Body of pancreas (tissue), 4 donors: ENCODE results near the gene PRPS1L1. TPM values are rescaled to one million over a fixed set of nuclear protein-coding genes. Genes with fewer than 3 reads are reported as not detected.
A peak's percentile ranks its signal among the peaks of the same experiment; 100 is the strongest.

Experiments
- ATAC-seq: fragments of 150-250 bp; one replicate; pipeline ENCODE4 v1.9.1; 2016
- DNase-seq, 4 donors: peaks; one replicate each; pipeline ENCODE4 v3.0.0-alpha.2; 2019
- H3K27ac ChIP-seq, 4 donors: fragments of 200-600 bp; sonication (generic); 1 replicate in 3 of 4; 2 replicates in 1 of 4; pipeline versions ENCODE4 v1.5.1 to v1.6.1; 2016 to 2019; ENCODE audit warnings: mild to moderate bottlenecking in 1 of 4, mixed read lengths in 1 of 4, moderate library complexity in 1 of 4
- H3K27me3 ChIP-seq, 2 donors: fragments of 200-600 bp; sonication (generic); one replicate each; pipeline ENCODE4 v1.6.0; 2016; ENCODE audit warnings: mild to moderate bottlenecking in 1 of 2
- H3K36me3 ChIP-seq, 2 donors: fragments of 200-600 bp; sonication (generic); replicated peaks in 1 of 2; 2 replicates each; pipeline ENCODE4 v1.5.1; 2016; ENCODE audit warnings: low read depth in 2 of 2; ENCODE audit not compliant: insufficient read depth in 1 of 2
- H3K4me1 ChIP-seq: fragments of 200-600 bp; sonication (generic); one replicate; pipeline ENCODE4 v1.6.0; 2016
- H3K4me3 ChIP-seq, 2 donors: fragments of 200-600 bp; sonication (generic); 1 replicate in 1 of 2; 2 replicates in 1 of 2; pipeline ENCODE4 v1.5.1; 2016 to 2019
- H3K9me3 ChIP-seq, 3 donors: fragments of 200-600 bp; sonication (generic); 1 replicate in 2 of 3; 2 replicates in 1 of 3; pipeline ENCODE4 v1.5.1; 2016
- POLR2A ChIP-seq, 3 donors: fragments of 450-650 bp; IDR thresholded peaks; one replicate each; pipeline ENCODE4 v1.6.1; 2016; ENCODE audit warnings: antibody characterized with exemption in 3 of 3, mild to moderate bottlenecking in 2 of 3
- WGBS, 2 donors: methylation state at CpG; one replicate each; pipeline ENCODE4 v1.1.5; 2017; 5-methylcytosine and 5-hydroxymethylcytosine counted together
- intact Hi-C: fragments of 100-400 bp; cut with DNase I; formaldehyde crosslinking; loops from one replicate; pipeline ENCODE4 v1.15.1; 2023
- total RNA-seq, 2 donors: library from RNA; depleted of rRNA; stranded (reverse); fragments of >200 nt; gene quantifications; one replicate each; pipeline ENCODE4 v1.1.0, GENCODE V29; 2016
- TF ChIP-seq, protein P1 (sequence below), 7 experiments: fragments of 450-650 bp in 4 of 7; fragments of 200-600 bp in 3 of 7; sonication (generic) in 3 of 7; IDR thresholded peaks; one replicate each; pipeline ENCODE4 v1.5.1; 2016 to 2019; ENCODE audit warnings: antibody characterized with exemption in 7 of 7

The PRPS1L1 gene
- total RNA-seq, 2 donors from 2014 or later, result not detected

DNA sequence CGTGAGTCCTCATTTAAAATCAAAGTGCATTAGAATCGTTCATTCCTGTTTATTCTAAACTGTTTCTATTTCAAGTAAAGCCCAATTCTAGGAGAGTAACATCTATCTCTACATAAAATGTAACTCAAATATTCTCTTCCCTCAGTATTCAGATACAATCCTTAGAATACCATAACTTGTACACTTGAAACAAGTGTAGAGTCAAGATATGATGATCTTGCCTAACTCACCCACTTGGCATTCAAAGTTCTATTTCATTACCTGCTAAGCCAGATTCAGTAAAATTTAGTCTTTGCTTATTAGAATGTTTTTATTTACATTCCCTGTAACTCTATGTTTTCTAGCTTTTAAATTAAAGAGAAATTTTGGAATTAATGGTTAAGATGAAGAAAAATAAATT is 31.6 kb downstream of the PRPS1L1 start:
- no peak for TF ChIP-seq POLR2A (IDR thresholded peaks at IDR 0.05)
- TF ChIP-seq, protein P1, sequence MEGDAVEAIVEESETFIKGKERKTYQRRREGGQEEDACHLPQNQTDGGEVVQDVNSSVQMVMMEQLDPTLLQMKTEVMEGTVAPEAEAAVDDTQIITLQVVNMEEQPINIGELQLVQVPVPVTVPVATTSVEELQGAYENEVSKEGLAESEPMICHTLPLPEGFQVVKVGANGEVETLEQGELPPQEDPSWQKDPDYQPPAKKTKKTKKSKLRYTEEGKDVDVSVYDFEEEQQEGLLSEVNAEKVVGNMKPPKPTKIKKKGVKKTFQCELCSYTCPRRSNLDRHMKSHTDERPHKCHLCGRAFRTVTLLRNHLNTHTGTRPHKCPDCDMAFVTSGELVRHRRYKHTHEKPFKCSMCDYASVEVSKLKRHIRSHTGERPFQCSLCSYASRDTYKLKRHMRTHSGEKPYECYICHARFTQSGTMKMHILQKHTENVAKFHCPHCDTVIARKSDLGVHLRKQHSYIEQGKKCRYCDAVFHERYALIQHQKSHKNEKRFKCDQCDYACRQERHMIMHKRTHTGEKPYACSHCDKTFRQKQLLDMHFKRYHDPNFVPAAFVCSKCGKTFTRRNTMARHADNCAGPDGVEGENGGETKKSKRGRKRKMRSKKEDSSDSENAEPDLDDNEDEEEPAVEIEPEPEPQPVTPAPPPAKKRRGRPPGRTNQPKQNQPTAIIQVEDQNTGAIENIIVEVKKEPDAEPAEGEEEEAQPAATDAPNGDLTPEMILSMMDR (IDR thresholded peaks at IDR 0.05), result no peak
- intact Hi-C loops, result no loop called here
- Histone ChIP-seq H3K27me3 (no peaks in the 10 kb centered on the region), H3K27ac (no peak overlapping the region), H3K4me1 (no peaks in the 10 kb centered on the region), H3K36me3 (no peaks in the 10 kb centered on the region), H3K9me3 (no peaks in the 10 kb centered on the region), H3K4me3 (no peak overlapping the region)
- WGBS, 2 donors, result 63 to 85% methylated on average over 2 of the region's 2 CpGs
- DNase-seq, result no peak
- ATAC-seq, result no peak

DNA sequence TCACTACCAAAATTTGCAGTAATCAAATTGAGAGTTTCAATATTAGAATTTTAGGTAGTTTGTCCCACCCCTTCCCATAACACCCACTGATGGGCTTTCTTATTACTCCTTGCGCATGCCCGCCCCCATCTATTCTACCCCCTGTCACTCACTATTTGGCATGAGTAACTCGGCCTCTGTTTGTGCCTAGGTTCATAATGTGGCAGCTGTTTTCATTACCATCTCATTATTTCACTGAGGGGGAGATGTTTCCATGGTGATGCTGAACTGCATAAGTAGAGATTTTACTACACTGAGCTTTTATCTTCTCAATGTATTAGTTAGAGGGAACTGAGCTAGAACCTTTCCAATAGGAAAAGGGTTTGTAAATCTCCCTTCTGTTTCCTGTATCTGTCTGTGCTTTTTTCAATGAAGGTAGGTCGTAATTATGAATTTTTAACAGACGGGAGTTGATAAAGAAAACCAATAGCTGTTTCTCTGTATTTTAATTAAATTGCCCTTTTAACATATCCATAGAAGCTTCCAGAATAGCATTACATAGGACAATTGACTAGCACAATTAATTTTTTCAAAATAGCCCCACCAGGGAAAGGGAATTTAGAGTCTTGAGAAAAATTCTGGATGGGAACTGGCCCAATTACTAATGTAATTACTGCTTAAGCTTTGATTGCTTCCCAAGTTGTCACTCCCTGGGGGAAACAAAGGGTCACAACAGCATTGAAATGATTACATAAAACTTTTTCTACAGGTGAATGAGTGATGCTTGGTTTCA is 33.4 kb downstream of the PRPS1L1 start:
- TF ChIP-seq, protein P1 (IDR thresholded peaks at IDR 0.05), result no peak
- no peak for TF ChIP-seq POLR2A (IDR thresholded peaks at IDR 0.05)
- DNase-seq (no peak), ATAC-seq (no peak)
- Histone ChIP-seq H3K4me3 (no peak overlapping the region), H3K27ac (no peak overlapping the region), H3K9me3 (no peaks in the 10 kb centered on the region), H3K4me1 (no peaks in the 10 kb centered on the region), H3K36me3 (no peaks in the 10 kb centered on the region), H3K27me3 (no peaks in the 10 kb centered on the region)
- intact Hi-C loops, result no loop called here
- 67 to 75% methylated on average over 5 of the region's 5 CpGs for WGBS, 2 donors

DNA sequence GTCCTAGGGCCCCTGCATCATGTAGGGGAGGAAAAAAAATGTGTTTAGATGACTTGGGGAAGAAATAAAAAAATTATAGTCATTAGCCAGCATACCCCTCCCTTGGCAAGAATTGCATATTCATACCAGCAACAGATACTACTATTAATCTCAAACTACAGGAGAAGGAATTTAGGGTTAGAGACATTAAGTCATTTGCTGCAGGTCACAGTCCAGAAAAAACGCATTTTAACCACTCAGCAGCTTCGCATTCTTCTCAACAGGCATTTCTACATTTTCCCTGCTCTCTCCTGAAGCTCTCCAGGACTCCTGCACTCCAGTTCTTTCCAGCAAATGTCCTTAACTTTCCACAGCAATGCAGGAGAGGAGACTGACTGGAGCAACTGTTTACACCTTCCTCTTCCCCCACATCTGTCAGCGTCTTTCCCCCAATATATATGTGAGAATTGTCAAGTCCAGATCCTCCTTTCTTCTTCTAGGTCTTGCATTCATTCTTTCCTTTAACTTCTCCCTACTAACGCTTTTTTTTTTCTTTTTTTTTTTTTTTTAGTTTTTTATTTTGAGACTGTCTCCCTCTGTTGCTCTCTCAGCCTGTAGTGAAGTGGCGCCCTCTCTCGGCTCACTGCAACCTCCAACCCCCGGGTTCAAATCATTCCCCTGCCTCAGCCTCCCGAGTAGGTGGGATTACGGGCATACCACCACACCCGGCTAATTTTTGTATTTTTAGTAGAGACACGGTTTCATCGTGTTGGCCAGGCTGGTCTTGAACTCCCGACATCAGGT is 35.6 kb downstream of the PRPS1L1 start:
- no peaks in the 10 kb centered on the region for H3K36me3 ChIP-seq
- no peaks in the 10 kb centered on the region for H3K9me3 ChIP-seq
- TF ChIP-seq POLR2A (IDR thresholded peaks at IDR 0.05), result no peak
- TF ChIP-seq, protein P1 (IDR thresholded peaks at IDR 0.05), result peak in 5 of 7 experiments; percentile 11 to 46 (median 22)
- no peaks in the 10 kb centered on the region for H3K4me1 ChIP-seq
- WGBS, 2 donors, result 31 to 40% methylated on average over 13 of the region's 13 CpGs
- H3K27ac ChIP-seq, result no peak overlapping the region
- ATAC-seq (no peak), DNase-seq (peak in 2 of 4 donors; percentile 15 to 19)
- no peak overlapping the region for H3K4me3 ChIP-seq
- no peaks in the 10 kb centered on the region for H3K27me3 ChIP-seq
- intact Hi-C loops, result no loop called here

DNA sequence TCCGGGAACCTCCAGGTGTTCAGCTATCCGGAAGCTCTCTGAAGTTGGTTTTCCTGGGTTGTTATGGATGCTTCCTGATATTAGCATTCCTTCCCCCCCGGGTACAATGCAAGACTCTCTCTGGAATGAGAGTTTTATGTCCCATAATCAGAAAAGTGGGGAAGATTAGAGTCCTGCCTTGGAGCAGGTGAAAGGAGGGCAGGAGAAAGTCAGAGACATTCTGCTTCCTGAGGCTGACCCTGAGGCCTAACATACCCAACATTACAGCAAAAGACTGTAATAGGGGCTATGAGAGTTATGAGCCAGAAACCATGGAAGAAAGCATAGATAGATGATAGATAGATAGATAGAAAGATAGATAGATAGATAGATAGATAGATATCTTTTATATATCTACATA is 36.9 kb downstream of the PRPS1L1 start:
- Histone ChIP-seq H3K36me3 (no peaks in the 10 kb centered on the region), H3K27ac (no peak overlapping the region), H3K4me3 (no peak overlapping the region), H3K27me3 (no peaks in the 10 kb centered on the region), H3K4me1 (no peaks in the 10 kb centered on the region), H3K9me3 (no peaks in the 10 kb centered on the region)
- intact Hi-C loops, result no loop called here
- TF ChIP-seq, protein P1 (IDR thresholded peaks at IDR 0.05), result no peak
- TF ChIP-seq POLR2A (IDR thresholded peaks at IDR 0.05), result no peak
- DNase-seq, result no peak
- WGBS, 2 donors, result 54 to 70% methylated on average over 3 of the region's 3 CpGs
- ATAC-seq, result no peak
